GM12891 (cell line): ENCODE results near the gene ZDHHC21.

ENCODE experiments used
- POLR2A ChIP-seq: IDR thresholded peaks from 2 replicates; pipeline ENCODE4 v1.6.1; 2011; ENCODE audit warnings: low read depth, low read length, control low read depth
- POLR2AphosphoS5 ChIP-seq: IDR thresholded peaks from 2 replicates; pipeline ENCODE4 v1.6.1; 2011; ENCODE audit warnings: low read depth, low read length, control low read depth
- TAF1 ChIP-seq: IDR thresholded peaks from 2 replicates; pipeline ENCODE4 v1.6.1; 2011; ENCODE audit warnings: low read depth, low read length, control low read depth

DNA sequence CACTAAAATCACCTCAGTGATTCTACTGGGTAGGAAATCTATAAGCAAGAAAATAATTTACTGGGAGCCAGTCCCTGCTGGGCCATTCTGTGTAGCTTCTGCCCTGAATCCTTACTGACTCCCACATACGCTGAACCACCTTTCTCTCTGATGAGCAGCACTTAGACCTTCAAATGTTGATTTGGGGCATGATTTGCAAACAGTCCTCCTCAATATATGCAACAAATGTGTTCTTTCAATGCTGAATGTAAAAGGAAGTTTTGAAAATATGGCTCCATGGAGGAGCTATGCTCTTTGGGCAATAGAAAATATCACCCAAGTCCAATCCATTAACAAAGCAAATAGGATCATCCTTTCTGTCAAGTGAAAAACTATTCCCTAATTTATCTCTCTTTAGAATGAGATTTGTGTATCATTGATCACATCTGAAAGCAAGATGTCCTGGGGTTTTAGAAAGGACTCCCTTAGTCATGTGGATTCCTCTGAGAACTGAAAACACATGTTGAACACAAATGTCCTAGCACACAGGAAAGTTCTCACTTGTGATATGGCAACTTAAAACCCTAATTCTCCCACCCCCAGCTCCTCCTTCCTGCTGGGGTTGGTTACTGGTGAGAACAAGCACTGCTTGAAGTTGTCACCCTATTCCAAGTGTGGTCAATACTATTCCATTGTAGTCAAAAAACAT, 38.2 kb upstream of the ZDHHC21 start:
- no peak for TF ChIP-seq POLR2AphosphoS5
- no peak for TF ChIP-seq POLR2A
- no peak for TF ChIP-seq TAF1
